ENCODE measurements around the gene SRD5A2. TPM values are rescaled to one million over a fixed set of nuclear protein-coding genes. Genes with fewer than 3 reads are reported as not detected.

Gene SRD5A2
- total and polyA plus RNA-seq, 12 donors = under 0.01 TPM; not detected in 11

GRCh38 chr2:31528823-31529222 is 51.9 kb downstream of the SRD5A2 start:
- intact Hi-C loops (cut with DNase I) = loop anchor here in 6 of 10 donors (5.0 to 10.0 kb wide), 3 partner anchors 124 to 814 kb away; no protein-coding TSS in a partner anchor
- no peak for ATAC-seq

DNA sequence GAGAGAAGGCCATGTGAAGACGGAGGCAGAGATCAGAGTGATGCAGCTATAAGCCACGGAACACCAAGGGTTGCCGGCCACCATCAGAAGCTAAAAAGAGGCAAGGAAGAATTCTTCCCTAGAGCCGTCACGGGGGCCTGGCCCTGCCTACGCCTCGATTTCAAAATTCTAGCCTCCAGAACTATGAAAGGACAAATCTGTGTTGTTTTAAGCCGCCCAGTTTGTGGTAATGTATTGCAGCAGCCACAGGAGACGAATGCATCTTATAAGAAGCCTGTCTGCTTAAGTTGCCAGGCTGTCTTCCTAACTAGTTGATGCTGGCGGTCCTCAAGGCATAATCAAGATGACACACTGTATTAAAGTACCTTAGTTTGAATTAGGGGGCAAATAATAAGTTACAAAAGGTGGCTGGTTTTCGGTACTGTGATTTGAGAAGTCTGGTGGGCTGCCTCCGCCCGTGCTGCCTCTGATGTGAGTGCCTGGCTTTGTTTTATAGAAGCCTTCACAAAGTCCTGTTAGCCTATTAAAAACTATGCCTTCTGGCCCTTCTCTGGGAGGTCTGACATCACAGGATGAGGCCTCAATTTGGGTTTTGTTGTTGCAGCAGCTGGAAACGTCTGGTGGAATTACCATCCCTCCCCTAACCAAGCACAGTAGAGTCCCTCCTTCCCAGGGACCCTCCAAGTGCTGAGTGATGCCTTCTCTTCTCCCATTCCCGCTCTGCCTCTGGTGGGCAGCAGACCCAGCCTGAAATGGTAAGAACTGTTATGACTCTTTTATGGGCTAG is 53.6 kb downstream of the SRD5A2 start:
- 72 to 76% methylated on average over 15 of the region's 15 CpGs for WGBS, 2 donors
- no peaks in the 10 kb centered on the region for H3K36me3 ChIP-seq
- peaks cover 0 to 29% (median 0%) of the 10 kb centered on the region in 7 donors for H3K27me3 ChIP-seq
- ATAC-seq (no peak), DNase-seq (no peak)
- H3K4me1 ChIP-seq = no peaks in the 10 kb centered on the region
- TF ChIP-seq, protein P1, sequence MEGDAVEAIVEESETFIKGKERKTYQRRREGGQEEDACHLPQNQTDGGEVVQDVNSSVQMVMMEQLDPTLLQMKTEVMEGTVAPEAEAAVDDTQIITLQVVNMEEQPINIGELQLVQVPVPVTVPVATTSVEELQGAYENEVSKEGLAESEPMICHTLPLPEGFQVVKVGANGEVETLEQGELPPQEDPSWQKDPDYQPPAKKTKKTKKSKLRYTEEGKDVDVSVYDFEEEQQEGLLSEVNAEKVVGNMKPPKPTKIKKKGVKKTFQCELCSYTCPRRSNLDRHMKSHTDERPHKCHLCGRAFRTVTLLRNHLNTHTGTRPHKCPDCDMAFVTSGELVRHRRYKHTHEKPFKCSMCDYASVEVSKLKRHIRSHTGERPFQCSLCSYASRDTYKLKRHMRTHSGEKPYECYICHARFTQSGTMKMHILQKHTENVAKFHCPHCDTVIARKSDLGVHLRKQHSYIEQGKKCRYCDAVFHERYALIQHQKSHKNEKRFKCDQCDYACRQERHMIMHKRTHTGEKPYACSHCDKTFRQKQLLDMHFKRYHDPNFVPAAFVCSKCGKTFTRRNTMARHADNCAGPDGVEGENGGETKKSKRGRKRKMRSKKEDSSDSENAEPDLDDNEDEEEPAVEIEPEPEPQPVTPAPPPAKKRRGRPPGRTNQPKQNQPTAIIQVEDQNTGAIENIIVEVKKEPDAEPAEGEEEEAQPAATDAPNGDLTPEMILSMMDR (IDR thresholded peaks at IDR 0.05) = no peak
- no peaks in the 10 kb centered on the region for H3K9me3 ChIP-seq
- no peak overlapping the region for H3K27ac ChIP-seq
- intact Hi-C loops (cut with DNase I) = loop anchor here in 6 of 10 donors (5.0 to 10.0 kb wide), 3 partner anchors 122 to 812 kb away; no protein-coding TSS in a partner anchor
- no peak overlapping the region for H3K4me3 ChIP-seq

More at GRCh38 chr2:31528823-31529222, 51.9 kb downstream of the SRD5A2 start:
- 93 to 94% methylated on average over 6 of the region's 6 CpGs for WGBS, 2 donors
- DNase-seq = no peak
- TF ChIP-seq, protein P1 (IDR thresholded peaks at IDR 0.05) = no peak
- peaks cover 0 to 29% (median 0%) of the 10 kb centered on the region in 7 donors for H3K27me3 ChIP-seq
- no peaks in the 10 kb centered on the region for H3K36me3 ChIP-seq
- no peaks in the 10 kb centered on the region for H3K9me3 ChIP-seq
- H3K27ac ChIP-seq = no peak overlapping the region
- no peaks in the 10 kb centered on the region for H3K4me1 ChIP-seq
- no peak overlapping the region for H3K4me3 ChIP-seq

- H3K36me3 ChIP-seq = no peaks in the 10 kb centered on the region
- H3K9me3 ChIP-seq = no peaks in the 10 kb centered on the region
- intact Hi-C loops (cut with DNase I) = loop anchor here in 6 of 10 donors (5.0 to 10.0 kb wide), 3 partner anchors 121 to 811 kb away; no protein-coding TSS in a partner anchor
- DNase-seq = no peak
- WGBS, 2 donors = 68 to 69% methylated on average over 5 of the region's 5 CpGs
- peaks cover 0 to 25% (median 0%) of the 10 kb centered on the region in 7 donors for H3K27me3 ChIP-seq
- H3K4me3 ChIP-seq = no peak overlapping the region
- TF ChIP-seq, protein P1 (IDR thresholded peaks at IDR 0.05) = no peak
- ATAC-seq = no peak
- no peaks in the 10 kb centered on the region for H3K4me1 ChIP-seq
- H3K27ac ChIP-seq = no peak overlapping the region
These were observed 54.9 kb downstream of the SRD5A2 start for GRCh38 chr2:31525876-31526275.

- no peaks in the 10 kb centered on the region for H3K4me1 ChIP-seq
- no peak overlapping the region for H3K4me3 ChIP-seq
- intact Hi-C loops (cut with DNase I) = loop anchor here in 8 of 10 donors (5.0 to 10.0 kb wide), 4 partner anchors 120 to 812 kb away; no protein-coding TSS in a partner anchor
- H3K27me3 ChIP-seq = peaks cover 0 to 23% (median 0%) of the 10 kb centered on the region in 7 donors
- DNase-seq = no peak
- TF ChIP-seq, protein P1 (IDR thresholded peaks at IDR 0.05) = no peak
- no peak for ATAC-seq
- H3K27ac ChIP-seq = no peak overlapping the region
- no peaks in the 10 kb centered on the region for H3K9me3 ChIP-seq
- no peaks in the 10 kb centered on the region for H3K36me3 ChIP-seq
- 88 to 89% methylated on average over 4 of the region's 4 CpGs for WGBS, 2 donors
These were observed 56.1 kb downstream of the SRD5A2 start for GRCh38 chr2:31524592-31524991.

All from heart right ventricle (tissue), 16 donors.